ENCODE measurements around the gene RNF31. TPM values are rescaled to one million over a fixed set of nuclear protein-coding genes. Genes with fewer than 3 reads are reported as not detected.
A peak's percentile ranks its signal among the peaks of the same experiment; 100 is the strongest.

The RNF31 gene
- total RNA-seq, 1 donor from 2014 or later = 77.0 TPM

- no peak for TF ChIP-seq CTCF (IDR thresholded peaks at IDR 0.05; ENCODE audit: insufficient read depth, low read length, poor library complexity, severe bottlenecking)
- no peak for DNase-seq (ENCODE audit: low read depth)
- H3K36me3 ChIP-seq (ENCODE audit: control insufficient read depth, insufficient read depth, low read length) = peaks cover 7% of the 10 kb centered on the region
These were observed 18.5 kb downstream of the RNF31 start for GRCh38 chr14:24165785-24166184.

GRCh38 chr14:24167469-24168114 lies 20.3 kb downstream of the RNF31 start:
- Histone ChIP-seq H3K36me3 (ENCODE audit: control insufficient read depth, insufficient read depth, low read length) (peaks cover 7% of the 10 kb centered on the region), H3K27me3 (ENCODE audit: control insufficient read depth, insufficient read depth, low read length) (no peaks in the 10 kb centered on the region), H3K4me3 (ENCODE audit: low read depth, low read length) (no peak overlapping the region)
- DNase-seq (ENCODE audit: low read depth) = no peak
- TF ChIP-seq CTCF (IDR thresholded peaks at IDR 0.05; ENCODE audit: insufficient read depth, low read length, poor library complexity, severe bottlenecking) = no peak

More at GRCh38 chr14:24165785-24166184, 18.5 kb downstream of the RNF31 start:
- Histone ChIP-seq H3K27me3 (ENCODE audit: control insufficient read depth, insufficient read depth, low read length) (no peaks in the 10 kb centered on the region), H3K4me3 (ENCODE audit: low read depth, low read length) (no peak overlapping the region)

GRCh38 chr14:24171422-24172260 lies 24.3 kb downstream of the RNF31 start, which contains the start of gene REC8:
REC8 (plus strand) TSS chr14:24172080; CDS start chr14:24172553, 473 bp downstream.
- peak; percentile 92 for DNase-seq (ENCODE audit: low read depth)
- no peak for TF ChIP-seq CTCF (IDR thresholded peaks at IDR 0.05; ENCODE audit: insufficient read depth, low read length, poor library complexity, severe bottlenecking)
- Histone ChIP-seq H3K36me3 (ENCODE audit: control insufficient read depth, insufficient read depth, low read length) (peaks cover 7% of the 10 kb centered on the region), H3K4me3 (ENCODE audit: low read depth, low read length) (peak within 1 kb of the TSS; percentile 78), H3K27me3 (ENCODE audit: control insufficient read depth, insufficient read depth, low read length) (no peaks in the 10 kb centered on the region)

GRCh38 chr14:24172261-24172860 lies 25.1 kb downstream of the RNF31 start:
- peaks cover 8% of the 10 kb centered on the region for H3K36me3 ChIP-seq (ENCODE audit: control insufficient read depth, insufficient read depth, low read length)
- peak overlapping the region; percentile 78 for H3K4me3 ChIP-seq (ENCODE audit: low read depth, low read length)
- DNase-seq (ENCODE audit: low read depth) = no peak
- TF ChIP-seq CTCF (IDR thresholded peaks at IDR 0.05; ENCODE audit: insufficient read depth, low read length, poor library complexity, severe bottlenecking) = no peak
- no peaks in the 10 kb centered on the region for H3K27me3 ChIP-seq (ENCODE audit: control insufficient read depth, insufficient read depth, low read length)

- DNase-seq (ENCODE audit: low read depth) = no peak
- TF ChIP-seq CTCF (IDR thresholded peaks at IDR 0.05; ENCODE audit: insufficient read depth, low read length, poor library complexity, severe bottlenecking) = no peak
- Histone ChIP-seq H3K4me3 (ENCODE audit: low read depth, low read length) (peak overlapping the region; percentile 78), H3K36me3 (ENCODE audit: control insufficient read depth, insufficient read depth, low read length) (peaks cover 7% of the 10 kb centered on the region), H3K27me3 (ENCODE audit: control insufficient read depth, insufficient read depth, low read length) (no peaks in the 10 kb centered on the region)
These were observed 25.6 kb downstream of the RNF31 start for GRCh38 chr14:24172871-24173281.
